IgD-negative memory B cell (primary cell): ENCODE data around the gene CD1D. TPM values are rescaled to one million over a fixed set of nuclear protein-coding genes. Genes with fewer than 3 reads are reported as not detected.
A peak's percentile ranks its signal among the peaks of the same experiment; 100 is the strongest.

Source experiments
- H3K27ac Mint-ChIP-seq, 3 donors: one replicate each; pipeline ENCODE4 v1.8.0; 2020 to 2022; ENCODE audit warnings: mild to moderate bottlenecking in 3 of 3, mixed read lengths in 3 of 3, moderate library complexity in 1 of 3
- H3K27me3 Mint-ChIP-seq: one replicate; pipeline ENCODE4 v1.8.0; 2021; ENCODE audit warnings: mixed read lengths
- H3K36me3 Mint-ChIP-seq: one replicate; pipeline ENCODE4 v1.8.0; 2020; ENCODE audit warnings: mild to moderate bottlenecking, mixed read lengths
- H3K4me1 Mint-ChIP-seq, 3 donors: one replicate each; pipeline ENCODE4 v1.8.0; 2020 to 2022; ENCODE audit warnings: mixed read lengths in 3 of 3, mild to moderate bottlenecking in 1 of 3
- H3K4me3 Mint-ChIP-seq, 4 donors: one replicate each; pipeline ENCODE4 v1.8.0; 2020 to 2022; ENCODE audit warnings: mild to moderate bottlenecking in 4 of 4, mixed read lengths in 4 of 4, moderate library complexity in 3 of 4
- H3K9me3 Mint-ChIP-seq, 3 donors: one replicate each; pipeline ENCODE4 v1.8.0; 2020 to 2021; ENCODE audit warnings: mixed read lengths in 3 of 3, mild to moderate bottlenecking in 1 of 3
- polyA plus RNA-seq: library from polyadenylated mRNA; unstranded; fragments of 300-500 nt; fragmentation: Illumina TruSeq; gene quantifications from one replicate; pipeline ENCODE4 v1.2.3, GENCODE V29; 2021

Gene CD1D
- polyA plus RNA-seq, result 20.5 TPM

GRCh38 chr1:158180741-158181576 lies at the start of gene CD1D:
CD1D (plus strand) TSS chr1:158180895; CDS start chr1:158181102, 207 bp downstream.
- Mint-ChIP-seq H3K9me3 (no peaks in the 10 kb centered on the region), H3K27ac (peak within 1 kb of the TSS; percentile 42 to 97 (median 94)), H3K4me3 (peak within 1 kb of the TSS; percentile 81 to 94 (median 90)), H3K36me3 (peaks cover 7% of the 10 kb centered on the region), H3K27me3 (peaks cover 1% of the 10 kb centered on the region), H3K4me1 (peaks cover 18 to 55% (median 52%) of the 10 kb centered on the region in 3 donors)

- H3K4me3 Mint-ChIP-seq, result no peak overlapping the region
Observed at GRCh38 chr1:158131217-158131616, 49.5 kb upstream of the CD1D start.

GRCh38 chr1:158140764-158141192 lies 39.9 kb upstream of the CD1D start:
- Mint-ChIP-seq H3K9me3 (no peaks in the 10 kb centered on the region), H3K4me1 (no peaks in the 10 kb centered on the region)

More at GRCh38 chr1:158131217-158131616, 49.5 kb upstream of the CD1D start:
- Mint-ChIP-seq H3K4me1 (peaks cover 0 to 5% (median 2%) of the 10 kb centered on the region in 3 donors), H3K27me3 (no peaks in the 10 kb centered on the region), H3K27ac (no peak overlapping the region), H3K9me3 (no peaks in the 10 kb centered on the region), H3K36me3 (peaks cover 3% of the 10 kb centered on the region)

GRCh38 chr1:158145173-158145719 lies 35.4 kb upstream of the CD1D start:
- Mint-ChIP-seq H3K4me1 (peaks cover 20 to 27% (median 22%) of the 10 kb centered on the region in 3 donors), H3K9me3 (peaks cover 0 to 13% (median 5%) of the 10 kb centered on the region in 3 donors), H3K4me3 (no peak overlapping the region), H3K36me3 (no peaks in the 10 kb centered on the region), H3K27ac (no peak overlapping the region), H3K27me3 (no peaks in the 10 kb centered on the region)

More at GRCh38 chr1:158140764-158141192, 39.9 kb upstream of the CD1D start:
- H3K27ac Mint-ChIP-seq, result no peak overlapping the region
- H3K27me3 Mint-ChIP-seq, result no peaks in the 10 kb centered on the region
- H3K4me3 Mint-ChIP-seq, result peak overlapping the region in 1 of 4 donors; percentile 18
- H3K36me3 Mint-ChIP-seq, result no peaks in the 10 kb centered on the region

GRCh38 chr1:158146165-158146564 lies 34.5 kb upstream of the CD1D start:
- Mint-ChIP-seq H3K36me3 (no peaks in the 10 kb centered on the region), H3K27me3 (no peaks in the 10 kb centered on the region), H3K4me1 (peaks cover 27 to 34% (median 28%) of the 10 kb centered on the region in 3 donors), H3K4me3 (no peak overlapping the region), H3K9me3 (peaks cover 0 to 13% (median 5%) of the 10 kb centered on the region in 3 donors), H3K27ac (no peak overlapping the region)

- peaks cover 0 to 13% (median 5%) of the 10 kb centered on the region in 3 donors for H3K9me3 Mint-ChIP-seq
- H3K36me3 Mint-ChIP-seq, result no peaks in the 10 kb centered on the region
- peak overlapping the region in 1 of 3 donors; percentile 4 for H3K27ac Mint-ChIP-seq
- H3K27me3 Mint-ChIP-seq, result no peaks in the 10 kb centered on the region
- H3K4me3 Mint-ChIP-seq, result no peak overlapping the region
- peaks cover 27 to 34% (median 28%) of the 10 kb centered on the region in 3 donors for H3K4me1 Mint-ChIP-seq
Observed at GRCh38 chr1:158146739-158147138, 34.0 kb upstream of the CD1D start.

GRCh38 chr1:158147401-158147800 lies 33.3 kb upstream of the CD1D start:
- H3K9me3 Mint-ChIP-seq, result peaks cover 0 to 13% (median 5%) of the 10 kb centered on the region in 3 donors
- no peaks in the 10 kb centered on the region for H3K36me3 Mint-ChIP-seq
- H3K4me3 Mint-ChIP-seq, result peak overlapping the region in 2 of 4 donors; percentile 23 to 94
- H3K27me3 Mint-ChIP-seq, result no peaks in the 10 kb centered on the region
- H3K4me1 Mint-ChIP-seq, result peaks cover 27 to 35% (median 28%) of the 10 kb centered on the region in 3 donors
- peak overlapping the region in 1 of 3 donors; percentile 4 for H3K27ac Mint-ChIP-seq

- peaks cover 0 to 13% (median 5%) of the 10 kb centered on the region in 3 donors for H3K9me3 Mint-ChIP-seq
- H3K27ac Mint-ChIP-seq, result peak overlapping the region in 1 of 3 donors; percentile 37
- H3K27me3 Mint-ChIP-seq, result no peaks in the 10 kb centered on the region
- H3K36me3 Mint-ChIP-seq, result no peaks in the 10 kb centered on the region
- peaks cover 27 to 36% (median 28%) of the 10 kb centered on the region in 3 donors for H3K4me1 Mint-ChIP-seq
- peak overlapping the region in 3 of 4 donors; percentile 8 to 98 (median 94) for H3K4me3 Mint-ChIP-seq
Observed at GRCh38 chr1:158147869-158148268, 32.8 kb upstream of the CD1D start.

GRCh38 chr1:158148468-158148867 lies 32.2 kb upstream of the CD1D start:
- H3K9me3 Mint-ChIP-seq, result peaks cover 0 to 13% (median 5%) of the 10 kb centered on the region in 3 donors
- H3K4me3 Mint-ChIP-seq, result peak overlapping the region; percentile 94 to 99 (median 98)
- peak overlapping the region; percentile 2 to 98 (median 37) for H3K27ac Mint-ChIP-seq
- H3K27me3 Mint-ChIP-seq, result no peaks in the 10 kb centered on the region
- H3K4me1 Mint-ChIP-seq, result peaks cover 27 to 38% (median 30%) of the 10 kb centered on the region in 3 donors
- H3K36me3 Mint-ChIP-seq, result no peaks in the 10 kb centered on the region

- H3K4me1 Mint-ChIP-seq, result peaks cover 32 to 45% (median 37%) of the 10 kb centered on the region in 3 donors
- H3K4me3 Mint-ChIP-seq, result peak overlapping the region; percentile 94 to 99 (median 98)
- peaks cover 0 to 13% (median 5%) of the 10 kb centered on the region in 3 donors for H3K9me3 Mint-ChIP-seq
- no peaks in the 10 kb centered on the region for H3K27me3 Mint-ChIP-seq
- H3K36me3 Mint-ChIP-seq, result no peaks in the 10 kb centered on the region
- H3K27ac Mint-ChIP-seq, result peak overlapping the region; percentile 46 to 98 (median 95)
Observed at GRCh38 chr1:158149175-158149574, 31.5 kb upstream of the CD1D start.

- Mint-ChIP-seq H3K9me3 (peaks cover 0 to 13% (median 5%) of the 10 kb centered on the region in 3 donors), H3K36me3 (no peaks in the 10 kb centered on the region), H3K27ac (peak overlapping the region; percentile 46 to 98 (median 95)), H3K4me1 (peaks cover 37 to 49% (median 41%) of the 10 kb centered on the region in 3 donors), H3K27me3 (no peaks in the 10 kb centered on the region), H3K4me3 (peak overlapping the region; percentile 94 to 99 (median 98))
Observed at GRCh38 chr1:158149577-158150269, 31.0 kb upstream of the CD1D start.

GRCh38 chr1:158150523-158150922 lies 30.2 kb upstream of the CD1D start:
- Mint-ChIP-seq H3K36me3 (no peaks in the 10 kb centered on the region), H3K27ac (peak overlapping the region; percentile 51 to 98 (median 95)), H3K27me3 (no peaks in the 10 kb centered on the region), H3K4me1 (peaks cover 39 to 52% (median 46%) of the 10 kb centered on the region in 3 donors), H3K4me3 (peak overlapping the region; percentile 94 to 99 (median 98)), H3K9me3 (peaks cover 0 to 13% (median 5%) of the 10 kb centered on the region in 3 donors)

GRCh38 chr1:158153179-158153578 lies 27.5 kb upstream of the CD1D start:
- Mint-ChIP-seq H3K27me3 (no peaks in the 10 kb centered on the region), H3K4me3 (peak overlapping the region in 1 of 4 donors; percentile 42), H3K27ac (no peak overlapping the region), H3K36me3 (no peaks in the 10 kb centered on the region), H3K9me3 (peaks cover 0 to 2% (median 0%) of the 10 kb centered on the region in 3 donors), H3K4me1 (peaks cover 39 to 50% (median 47%) of the 10 kb centered on the region in 3 donors)

- no peaks in the 10 kb centered on the region for H3K9me3 Mint-ChIP-seq
- H3K4me3 Mint-ChIP-seq, result peak overlapping the region; percentile 12 to 78 (median 34)
- H3K27ac Mint-ChIP-seq, result no peak overlapping the region
Observed at GRCh38 chr1:158153746-158154444, 26.8 kb upstream of the CD1D start.

More at GRCh38 chr1:158153746-158154444, 26.8 kb upstream of the CD1D start:
- Mint-ChIP-seq H3K27me3 (no peaks in the 10 kb centered on the region), H3K36me3 (no peaks in the 10 kb centered on the region), H3K4me1 (peaks cover 33 to 43% (median 40%) of the 10 kb centered on the region in 3 donors)
